GM21390 (cell line): ENCODE measurements around the gene TMEM94.

ENCODE experiments used
- ATAC-seq: cut with Tn5 transposase; IDR thresholded peaks from one replicate; pipeline ENCODE4 v1.9.1; 2021; ENCODE audit not compliant: unreplicated experiment

The TMEM94 gene

DNA sequence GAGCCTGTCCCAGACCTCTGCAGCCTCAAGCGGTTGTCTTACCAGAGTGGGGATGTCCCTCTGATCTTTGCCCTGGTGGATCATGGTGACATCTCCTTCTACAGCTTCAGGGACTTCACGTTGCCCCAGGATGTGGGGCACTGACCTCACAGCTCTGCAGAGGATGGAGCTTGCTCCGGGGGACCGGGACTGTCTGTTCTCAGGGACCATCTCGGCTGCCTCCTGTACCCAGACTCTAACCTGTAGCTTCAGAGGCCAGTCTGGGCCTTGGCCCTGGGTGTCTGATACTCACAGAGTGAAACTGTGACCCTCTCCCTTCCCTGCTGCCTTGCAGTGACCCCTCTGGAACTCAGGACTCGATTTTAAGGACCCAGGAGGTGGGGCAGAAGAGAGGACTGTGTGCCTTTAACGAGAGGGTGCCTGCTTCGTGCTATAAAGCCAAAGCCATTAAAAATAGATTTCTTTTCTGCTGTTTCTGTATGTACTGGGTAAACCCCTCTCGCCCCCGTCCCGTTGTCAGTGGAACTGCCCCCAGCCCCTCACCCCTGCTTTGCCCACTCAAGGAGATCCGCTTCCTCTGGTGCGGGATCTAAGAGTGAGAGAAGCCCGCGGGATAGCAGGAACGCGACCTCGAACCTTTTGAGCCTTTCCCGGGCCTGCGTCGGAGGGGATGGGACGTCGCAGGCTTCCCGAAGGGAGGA lies 68.0 kb downstream of the TMEM94 start:
- ATAC-seq: no peak

DNA sequence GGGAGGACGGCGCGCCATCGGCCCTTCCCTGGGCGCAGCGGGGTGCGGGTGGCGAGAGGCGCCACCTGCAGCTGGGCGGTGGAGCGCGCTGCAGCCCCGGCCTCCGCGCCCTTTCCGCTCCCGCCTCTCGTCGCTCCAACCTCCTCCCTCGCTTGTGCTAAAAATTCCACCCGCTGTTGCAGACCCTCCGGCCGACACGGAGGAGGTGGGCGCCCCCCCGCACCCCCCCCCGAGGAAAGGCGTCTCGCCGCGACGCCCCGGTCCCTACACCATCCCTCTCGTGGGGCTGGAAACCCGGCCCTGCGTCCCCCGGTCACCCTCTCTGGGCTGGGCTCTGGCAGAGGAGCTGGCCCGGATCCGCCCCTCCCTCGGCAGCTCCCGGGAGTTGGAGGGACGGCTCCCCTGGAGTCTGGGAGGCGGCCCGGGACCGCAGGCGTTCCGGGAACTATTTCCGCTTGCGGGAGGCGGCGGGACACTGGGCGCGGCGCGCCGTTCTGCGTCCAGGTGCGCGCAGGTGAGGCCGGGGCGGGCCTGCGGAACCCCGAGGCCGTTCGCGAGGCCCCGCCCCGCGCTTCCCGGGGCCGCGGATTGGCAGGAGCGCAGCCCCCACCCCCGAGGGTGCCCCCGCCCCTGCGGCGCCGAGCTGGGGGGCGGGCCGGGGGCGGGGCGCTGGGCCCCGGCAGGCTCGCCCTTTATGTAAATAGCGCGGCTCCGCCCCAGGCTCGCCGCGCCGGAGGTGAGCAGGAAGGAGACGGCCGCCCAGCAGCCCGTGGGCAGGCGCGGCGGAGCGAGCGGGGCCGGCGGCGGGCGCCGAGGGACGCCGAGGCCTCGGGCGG lies 68.8 kb downstream of the TMEM94 start, which contains the start of gene LLGL2:
Gene LLGL2 (plus strand): TSS at position 728 of the 836 bp plus-strand sequence. CDS start 17,730 bp downstream, outside the sequence.
- peak; percentile 76 for ATAC-seq

DNA sequence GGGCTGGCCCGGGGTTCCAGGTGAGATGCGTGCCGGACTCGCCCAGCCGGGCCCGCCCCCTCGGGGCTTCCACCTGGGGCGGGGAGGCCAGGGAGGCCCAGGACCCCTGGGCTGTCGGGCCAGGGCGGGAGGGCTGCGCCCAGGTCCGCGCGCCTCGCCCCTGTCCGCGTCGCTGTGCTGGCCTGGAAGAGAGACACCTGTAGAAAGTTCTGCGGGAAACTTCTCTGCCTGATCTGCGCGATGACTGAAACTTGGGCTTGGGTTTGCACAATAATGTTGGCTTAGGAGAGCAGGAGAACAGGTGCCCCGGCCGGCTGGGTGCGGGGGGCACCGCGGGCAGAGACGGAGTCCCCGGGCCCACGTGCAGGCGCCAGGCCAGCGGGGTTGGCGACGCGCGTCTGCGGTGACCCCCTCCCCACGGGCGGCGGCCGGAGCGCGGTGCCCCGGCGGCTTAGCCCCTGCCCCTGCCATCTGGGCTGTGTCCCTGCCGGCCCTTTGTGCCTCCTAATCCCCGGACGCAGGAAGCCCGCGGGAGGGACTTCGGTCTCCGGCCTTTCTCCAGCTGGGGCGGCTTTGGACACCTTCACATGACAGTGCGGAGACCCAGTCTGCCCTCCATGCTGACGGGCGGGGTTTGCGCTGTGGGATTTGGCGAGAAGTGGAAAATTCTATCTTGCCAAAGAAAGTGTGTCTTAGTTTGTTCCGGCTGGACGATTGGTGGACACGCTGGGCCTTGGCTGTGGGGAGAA lies 69.5 kb downstream of the TMEM94 start:
- no peak for ATAC-seq

DNA sequence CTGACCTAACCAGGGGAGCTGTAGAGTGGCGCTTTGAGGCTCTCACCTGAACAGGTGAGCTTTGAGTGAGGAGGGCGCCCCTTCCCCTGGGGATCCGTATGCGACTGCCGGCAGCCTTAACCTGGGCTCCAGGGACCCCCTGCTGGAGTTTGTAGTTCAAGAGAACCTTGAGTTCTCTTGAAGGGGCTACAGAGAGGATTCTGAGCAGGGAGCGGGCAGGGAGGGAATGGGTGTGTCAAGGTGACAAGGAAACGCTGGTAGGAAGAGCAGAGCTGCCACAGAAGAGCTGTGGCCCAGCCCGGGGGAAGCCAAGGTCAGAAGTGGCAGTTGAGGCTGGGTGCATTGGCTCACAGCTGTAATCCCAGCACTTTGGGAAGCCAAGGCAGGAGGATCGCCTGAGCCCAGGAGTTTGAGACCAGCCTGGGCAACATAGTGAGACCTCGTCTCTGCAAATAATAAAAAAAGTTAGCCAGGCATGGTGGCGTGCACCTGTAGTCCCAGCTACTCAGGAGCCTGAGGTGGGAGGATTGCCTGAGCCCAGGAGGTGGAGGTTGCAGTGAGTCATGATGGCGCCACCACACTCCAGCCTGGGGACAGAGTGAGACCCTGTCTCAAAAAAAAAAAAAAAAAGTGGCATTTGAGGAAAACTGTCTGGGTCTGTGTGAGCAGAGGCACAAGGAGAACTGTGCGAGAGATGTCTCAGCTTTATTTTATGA lies 70.3 kb downstream of the TMEM94 start:
- ATAC-seq: no peak

DNA sequence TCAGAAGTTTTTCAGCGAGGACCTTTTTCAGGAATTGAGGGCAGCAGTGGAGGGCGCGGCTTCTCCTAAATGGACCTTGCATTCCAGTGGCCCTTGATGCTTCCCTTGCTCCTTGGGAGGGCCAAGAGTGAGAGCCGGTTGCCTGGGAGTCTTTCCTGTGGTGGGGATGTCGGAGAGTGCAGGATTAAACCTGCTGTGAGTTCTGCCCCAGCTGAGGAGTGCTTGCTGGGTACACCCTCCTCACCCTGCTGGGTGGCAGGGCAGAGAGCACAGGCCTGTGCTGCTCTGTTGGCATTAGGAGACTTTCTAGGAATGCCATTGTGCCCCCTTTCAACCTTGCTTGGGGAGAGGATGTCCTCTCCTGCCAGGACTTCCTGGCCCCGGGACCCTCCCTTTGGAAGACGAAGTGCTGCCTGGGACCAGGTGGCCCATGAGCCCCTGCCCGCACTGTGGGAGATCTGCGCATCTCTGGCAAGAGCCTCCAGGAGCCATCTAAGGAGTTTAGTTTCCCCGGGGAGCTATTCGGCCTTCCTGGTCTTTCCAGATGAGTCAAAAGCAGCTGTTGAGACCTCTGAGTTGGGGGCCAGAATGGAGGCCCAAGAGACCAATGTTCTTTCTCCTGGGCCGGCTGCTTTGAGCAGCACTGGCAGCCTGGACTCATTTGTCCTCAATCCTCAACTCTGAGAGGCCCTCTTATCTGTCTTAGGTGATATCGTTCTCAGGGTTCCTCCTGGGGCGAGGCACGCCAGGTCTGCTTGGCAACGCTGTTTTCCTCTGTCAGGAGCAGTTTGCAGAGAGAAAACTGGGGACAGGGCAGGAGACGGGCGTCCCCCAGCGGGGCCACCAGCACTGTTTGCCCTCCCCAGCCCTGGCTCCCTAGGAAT lies 74.6 kb downstream of the TMEM94 start:
- ATAC-seq: no peak

DNA sequence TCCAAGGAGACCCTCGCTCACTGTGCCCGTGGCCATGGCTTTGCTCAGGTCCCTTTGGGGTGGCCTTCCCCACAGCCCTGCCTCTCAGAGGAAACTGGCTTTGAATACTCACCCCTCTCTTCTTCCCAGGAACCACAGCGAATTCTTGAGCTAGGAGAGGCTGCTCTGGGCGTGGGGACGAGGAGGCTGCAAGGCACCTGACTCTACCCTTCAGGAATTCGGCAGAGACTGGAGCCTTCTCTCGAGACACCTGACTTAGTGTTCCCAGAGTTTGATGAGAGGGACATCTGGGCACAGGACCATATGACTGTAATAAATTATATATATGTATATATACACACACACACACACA lies 75.3 kb downstream of the TMEM94 start:
- no peak for ATAC-seq

DNA sequence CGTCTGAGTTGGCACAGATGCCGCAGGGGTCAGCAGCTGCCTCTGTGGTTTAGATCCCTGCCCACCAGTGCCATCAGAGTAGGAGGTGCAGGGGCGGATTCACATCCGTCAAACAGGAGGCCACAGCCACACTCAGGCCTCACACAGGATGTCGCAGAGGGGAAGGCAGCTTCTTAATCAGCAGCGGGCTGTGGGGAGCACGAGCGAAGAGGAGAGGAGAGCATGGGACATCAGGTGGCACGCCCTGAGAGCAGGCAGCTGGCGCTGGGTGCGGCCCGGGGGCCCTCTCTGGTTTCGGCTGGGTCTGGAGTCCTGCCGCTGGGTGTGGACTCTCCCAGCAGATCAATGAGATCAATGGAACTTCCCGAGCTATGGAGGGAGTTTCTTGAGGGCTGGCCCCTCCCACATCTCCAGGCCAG lies 78.7 kb downstream of the TMEM94 start:
- ATAC-seq: no peak

DNA sequence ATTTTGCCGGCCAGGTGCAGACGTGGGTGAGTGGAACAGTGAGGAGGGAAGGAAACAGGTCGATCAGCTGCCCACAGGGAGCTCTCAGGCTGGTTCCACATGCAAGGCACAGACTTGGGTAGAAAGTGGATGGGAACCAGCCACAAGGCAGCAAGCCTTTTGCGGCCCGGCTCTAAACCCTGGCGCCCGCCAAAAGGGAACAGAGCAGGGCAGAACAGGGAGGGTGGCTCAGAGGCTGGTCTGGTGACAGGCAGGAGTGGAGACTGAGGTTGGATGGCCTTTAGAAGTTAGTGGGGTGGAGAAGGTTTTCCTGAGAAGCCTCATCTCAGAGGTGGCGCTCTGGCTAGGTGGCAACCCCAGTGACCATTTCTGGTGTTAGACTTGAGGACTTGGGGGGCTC lies 79.4 kb downstream of the TMEM94 start:
- no peak for ATAC-seq

DNA sequence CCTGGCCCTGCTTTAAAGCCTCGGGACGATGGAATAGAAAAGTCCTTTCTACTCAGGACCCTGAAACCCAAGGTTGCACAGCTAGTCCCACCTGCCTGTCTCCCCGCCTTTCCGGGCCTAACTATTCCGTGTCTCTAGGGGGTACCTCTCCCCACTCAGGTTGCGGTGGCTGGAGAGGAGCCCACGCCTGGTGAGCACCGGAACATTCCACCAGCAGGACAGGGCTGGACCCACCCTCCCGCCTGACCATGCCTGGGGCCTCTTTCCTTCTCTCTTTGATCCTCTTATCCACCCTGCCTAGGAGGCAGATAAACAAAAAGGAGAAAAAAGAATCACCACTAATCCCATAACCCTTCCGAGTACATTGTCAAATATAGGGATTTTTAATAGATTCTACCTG lies 79.9 kb downstream of the TMEM94 start:
- no peak for ATAC-seq

DNA sequence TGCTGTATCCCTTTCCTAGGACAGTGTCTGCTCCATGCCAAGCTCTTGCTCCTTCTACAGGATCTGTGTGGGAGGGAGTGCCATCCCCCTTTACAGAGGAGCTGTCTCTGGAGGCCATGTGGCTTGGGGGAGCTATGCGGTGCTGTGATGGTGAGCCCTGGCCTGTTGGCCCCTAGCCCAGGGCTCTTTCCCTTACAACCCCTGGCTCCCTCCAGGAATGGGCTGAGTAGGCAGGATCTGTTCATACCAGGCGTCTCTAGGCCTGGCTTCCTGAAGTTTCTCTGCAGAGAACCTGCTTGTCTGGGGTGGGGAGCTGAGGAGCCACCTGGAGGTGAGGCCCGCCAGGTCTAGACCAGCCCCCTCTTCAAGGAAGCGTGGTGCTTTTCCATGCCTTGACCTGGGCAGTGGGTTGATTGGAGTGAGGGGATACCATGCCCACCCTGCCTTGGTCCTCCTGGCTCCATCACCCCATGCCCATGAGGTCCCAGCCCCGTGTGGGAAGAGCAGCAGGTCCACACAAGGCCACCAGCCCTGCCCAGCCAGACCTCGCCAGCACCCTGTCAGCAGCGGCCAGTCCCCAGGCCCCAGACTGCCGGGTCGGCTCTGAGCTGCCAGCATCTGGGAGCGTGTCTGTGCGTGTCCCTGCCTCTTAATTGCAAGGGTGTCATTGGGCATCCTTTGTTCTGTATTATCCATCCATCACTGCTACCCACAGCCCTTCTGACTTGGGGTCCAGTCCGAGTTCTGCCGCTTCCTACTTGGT lies 83.7 kb downstream of the TMEM94 start:
- ATAC-seq: no peak

DNA sequence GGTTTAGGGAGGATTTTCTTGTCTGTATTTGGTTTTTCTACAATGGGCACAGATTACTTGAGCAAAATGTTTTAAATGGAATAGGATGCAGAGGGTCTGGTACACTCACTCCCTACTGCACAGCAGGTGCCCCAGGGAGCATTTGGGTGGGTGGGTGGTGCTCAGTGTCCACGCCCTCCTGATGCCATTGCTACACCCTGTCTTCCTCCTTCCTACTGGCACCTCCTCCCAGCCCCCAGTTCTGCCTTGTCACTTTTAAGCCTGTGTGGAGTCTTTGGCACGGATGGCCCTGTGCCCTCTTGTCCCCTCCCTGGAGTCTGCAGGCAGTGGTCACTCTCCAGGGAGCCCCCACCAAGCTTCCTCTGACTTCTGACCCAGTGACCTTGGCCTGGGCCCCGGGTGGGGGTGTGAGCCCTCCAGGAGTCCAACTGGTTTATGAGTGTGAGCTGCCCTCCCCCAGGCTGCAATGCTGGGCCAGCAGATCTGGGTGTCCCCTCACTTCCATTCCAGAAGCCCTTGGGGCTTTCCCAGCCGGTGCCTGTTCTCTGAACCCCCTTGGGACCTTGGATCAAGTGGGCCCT lies 84.6 kb downstream of the TMEM94 start:
- no peak for ATAC-seq

DNA sequence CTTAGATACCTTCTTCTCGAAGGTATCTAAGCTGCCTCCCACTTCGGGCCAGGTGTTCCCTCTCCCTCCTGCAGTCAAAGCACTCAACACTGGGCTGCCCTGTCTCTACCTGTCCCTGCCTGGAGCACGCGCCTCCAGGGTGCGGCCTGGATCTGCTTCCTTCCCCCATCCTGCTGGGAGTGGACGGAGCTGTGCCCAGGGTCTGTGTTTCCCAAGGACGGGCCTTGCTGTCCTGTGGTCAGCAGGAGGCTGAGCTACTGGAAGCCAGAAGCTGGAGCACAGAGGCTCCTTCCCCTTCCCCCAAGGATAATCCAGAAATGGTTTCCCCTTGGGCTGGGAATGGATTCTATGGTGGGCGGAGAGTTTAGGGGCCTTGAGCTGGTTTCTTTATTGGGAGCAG lies 85.8 kb downstream of the TMEM94 start:
- no peak for ATAC-seq

DNA sequence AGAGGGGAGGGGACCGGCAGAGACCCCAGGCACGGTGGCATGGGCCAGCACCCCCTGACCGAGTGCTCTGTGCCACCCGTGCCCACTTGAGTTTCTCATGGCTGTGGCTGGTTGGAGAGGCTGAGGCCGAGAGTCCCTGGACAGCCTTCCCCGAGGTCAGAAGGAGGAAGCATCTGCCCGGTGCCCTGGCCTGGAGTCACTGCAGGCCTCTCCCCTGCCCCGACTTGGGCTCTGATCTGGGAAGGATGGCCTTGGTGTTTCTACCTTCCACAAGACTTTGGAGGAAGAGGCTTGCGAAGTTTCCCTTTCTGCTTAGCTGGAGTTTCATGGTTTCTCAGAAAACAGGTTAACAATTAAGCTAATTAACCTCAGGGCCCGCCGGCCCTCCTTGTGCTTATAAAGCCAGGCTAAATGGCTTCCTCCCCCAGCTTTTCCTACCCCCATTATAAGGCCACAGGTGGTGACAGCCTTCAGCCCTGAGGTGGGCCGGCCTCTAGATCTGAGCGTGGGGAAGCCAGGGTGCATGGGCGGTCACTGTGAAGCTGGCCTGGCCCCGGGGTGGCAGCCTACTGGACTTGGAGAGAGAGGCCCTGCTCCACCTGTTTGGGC lies 86.4 kb downstream of the TMEM94 start:
- no peak for ATAC-seq

DNA sequence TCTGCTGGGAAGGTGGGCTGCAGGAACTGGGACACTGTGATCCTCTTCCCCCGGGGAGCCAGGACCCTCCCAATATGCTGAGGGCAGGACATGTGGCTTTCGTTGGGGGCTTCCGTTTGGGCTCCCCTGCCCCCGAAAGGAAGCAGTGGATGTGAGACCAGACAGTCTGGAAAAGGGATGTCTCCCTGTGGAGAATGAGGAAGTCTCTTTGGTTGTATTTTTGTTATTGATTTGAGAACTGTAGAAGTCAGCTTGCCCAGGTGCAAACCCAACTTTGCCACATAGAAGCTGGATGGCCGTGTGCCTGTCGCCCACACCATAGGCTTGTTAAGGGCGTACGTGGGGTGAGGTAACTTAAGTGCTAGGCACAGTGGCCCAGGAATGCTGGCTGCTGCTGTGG lies 87.8 kb downstream of the TMEM94 start:
- no peak for ATAC-seq

DNA sequence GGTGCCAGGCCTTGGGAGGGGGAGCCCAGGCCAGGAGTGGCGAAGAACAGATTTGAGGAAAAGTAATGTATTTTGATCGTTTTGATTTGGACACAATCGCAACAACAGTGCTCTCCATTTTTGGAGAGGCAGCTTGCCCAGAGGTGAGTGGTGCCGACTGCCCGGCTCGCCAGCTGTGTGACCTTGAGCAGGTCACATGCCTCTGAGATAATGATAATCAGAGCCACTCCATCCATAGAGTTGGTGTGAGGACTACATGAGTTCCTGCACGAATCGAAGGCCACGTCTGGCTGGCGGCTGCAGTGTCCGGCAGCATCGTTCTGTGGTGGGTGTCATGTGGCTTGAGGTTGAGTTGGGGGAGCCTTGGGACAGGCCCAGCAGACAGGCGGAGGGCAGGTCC lies 89.7 kb downstream of the TMEM94 start:
- no peak for ATAC-seq

DNA sequence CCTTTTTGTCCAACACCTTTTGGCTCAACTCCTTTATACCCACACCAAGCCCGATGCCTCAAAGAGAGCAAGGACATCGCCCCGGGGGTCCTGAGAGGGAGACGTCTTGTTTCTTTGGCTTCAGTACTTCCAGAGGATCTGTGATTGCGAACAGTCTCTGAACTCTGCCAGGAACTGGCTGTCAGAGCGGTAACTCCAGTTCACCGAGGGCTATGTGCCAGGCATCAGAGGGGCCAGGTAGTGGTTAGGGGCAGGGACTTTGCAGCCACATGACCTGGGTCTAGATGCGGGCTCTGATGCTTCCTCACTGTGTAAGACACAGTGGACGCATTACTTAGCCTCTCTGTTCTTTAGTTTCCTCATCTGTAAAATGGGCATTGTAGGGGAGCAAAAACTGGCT lies 90.7 kb downstream of the TMEM94 start:
- no peak for ATAC-seq

DNA sequence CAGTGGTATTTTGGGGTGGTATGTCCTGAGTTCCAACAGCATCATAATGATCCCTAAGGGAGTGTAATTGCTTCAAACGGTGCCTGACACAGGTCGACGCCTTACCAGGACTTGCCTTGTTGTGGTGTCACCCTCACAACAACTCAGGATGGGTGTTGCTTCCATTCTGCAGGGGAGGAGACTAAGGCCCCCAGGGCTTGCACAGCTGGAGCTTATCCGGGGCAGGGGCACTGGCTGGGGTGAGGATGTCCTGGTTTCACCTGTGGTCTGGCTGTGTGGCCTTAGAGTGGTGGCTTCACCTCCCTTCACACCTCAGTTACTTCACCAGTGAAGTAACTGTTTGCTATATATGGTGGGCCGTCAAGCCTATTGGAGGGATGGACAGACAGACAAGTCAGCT lies 92.4 kb downstream of the TMEM94 start:
- ATAC-seq: no peak
